T-helper 1 cell (primary cell): Measurements from ENCODE around the gene GIT1.

Source experiments
- DNase-seq, 5 donors: peaks; one replicate each; pipeline ENCODE4 v3.0.0-alpha.2; 2012 to 2020

GIT1 gene

GRCh38 chr17:29615492-29616299, 26.2 kb upstream of the GIT1 start:
- peak; percentile 77 to 89 (median 82) for DNase-seq

GRCh38 chr17:29615048-29615385, 25.6 kb upstream of the GIT1 start:
- DNase-seq, result peak in 4 of 5 donors; percentile 49 to 89 (median 58)

GRCh38 chr17:29614349-29615047, 25.1 kb upstream of the GIT1 start:
- no peak for DNase-seq

- DNase-seq, result no peak
Observed at GRCh38 chr17:29613856-29614255, 24.4 kb upstream of the GIT1 start.

- DNase-seq, result peak; percentile 88 to 93 (median 90)
Observed at GRCh38 chr17:29613352-29613837, 23.9 kb upstream of the GIT1 start.

GRCh38 chr17:29612404-29613280, 23.2 kb upstream of the GIT1 start:
- DNase-seq, result no peak

- no peak for DNase-seq
Observed at GRCh38 chr17:29612094-29612403, 22.6 kb upstream of the GIT1 start.

- no peak for DNase-seq
Observed at GRCh38 chr17:29611351-29612093, 22.1 kb upstream of the GIT1 start.

GRCh38 chr17:29610395-29610794, 20.9 kb upstream of the GIT1 start:
- DNase-seq, result no peak

GRCh38 chr17:29608986-29609385, 19.5 kb upstream of the GIT1 start:
- no peak for DNase-seq

- no peak for DNase-seq
Observed at GRCh38 chr17:29607557-29608195, 18.2 kb upstream of the GIT1 start.

- DNase-seq, result no peak
Observed at GRCh38 chr17:29603109-29603674, 13.7 kb upstream of the GIT1 start.

GRCh38 chr17:29597361-29598172, 8.1 kb upstream of the GIT1 start:
- DNase-seq, result no peak

GRCh38 chr17:29596811-29597210, 7.4 kb upstream of the GIT1 start:
- DNase-seq, result no peak

- DNase-seq, result no peak
Observed at GRCh38 chr17:29595943-29596774, 6.7 kb upstream of the GIT1 start.

- DNase-seq, result no peak
Observed at GRCh38 chr17:29595107-29595942, 5.9 kb upstream of the GIT1 start.

- DNase-seq, result no peak
Observed at GRCh38 chr17:29594519-29595090, 5.2 kb upstream of the GIT1 start.
